ENCODE results near the gene SPRED1. TPM values are rescaled to one million over a fixed set of nuclear protein-coding genes. Genes with fewer than 3 reads are reported as not detected.
"Not testable (repeated sequence)": the region's sequence is repeated elsewhere in the genome, so short reads cannot be mapped to it uniquely, and the experiment has no call there.

SPRED1 gene
- total RNA-seq, 4 donors from 2014 or later = 22.0 to 74.8 (median 35.9) TPM

DNA sequence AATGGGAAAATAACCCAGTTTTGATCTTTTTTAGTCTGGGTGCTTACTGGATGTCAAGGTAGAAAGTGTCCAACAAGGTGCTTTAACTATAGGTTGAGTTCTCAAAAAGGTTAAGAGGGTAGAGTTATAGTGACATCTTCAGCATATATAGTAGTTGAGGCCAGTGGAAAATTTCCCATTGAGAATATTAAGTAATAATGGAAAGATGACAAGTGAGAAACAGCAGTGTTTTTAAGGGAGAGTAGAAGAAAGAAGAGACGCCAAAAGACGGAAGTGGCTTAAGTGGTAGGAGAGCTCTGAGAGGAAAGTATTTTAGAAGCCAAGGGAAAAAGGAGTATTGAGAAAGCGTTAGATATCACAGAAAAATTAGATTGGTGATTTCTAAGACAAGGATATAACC is 10.6 kb downstream of the SPRED1 start:
- TF ChIP-seq, protein P1, sequence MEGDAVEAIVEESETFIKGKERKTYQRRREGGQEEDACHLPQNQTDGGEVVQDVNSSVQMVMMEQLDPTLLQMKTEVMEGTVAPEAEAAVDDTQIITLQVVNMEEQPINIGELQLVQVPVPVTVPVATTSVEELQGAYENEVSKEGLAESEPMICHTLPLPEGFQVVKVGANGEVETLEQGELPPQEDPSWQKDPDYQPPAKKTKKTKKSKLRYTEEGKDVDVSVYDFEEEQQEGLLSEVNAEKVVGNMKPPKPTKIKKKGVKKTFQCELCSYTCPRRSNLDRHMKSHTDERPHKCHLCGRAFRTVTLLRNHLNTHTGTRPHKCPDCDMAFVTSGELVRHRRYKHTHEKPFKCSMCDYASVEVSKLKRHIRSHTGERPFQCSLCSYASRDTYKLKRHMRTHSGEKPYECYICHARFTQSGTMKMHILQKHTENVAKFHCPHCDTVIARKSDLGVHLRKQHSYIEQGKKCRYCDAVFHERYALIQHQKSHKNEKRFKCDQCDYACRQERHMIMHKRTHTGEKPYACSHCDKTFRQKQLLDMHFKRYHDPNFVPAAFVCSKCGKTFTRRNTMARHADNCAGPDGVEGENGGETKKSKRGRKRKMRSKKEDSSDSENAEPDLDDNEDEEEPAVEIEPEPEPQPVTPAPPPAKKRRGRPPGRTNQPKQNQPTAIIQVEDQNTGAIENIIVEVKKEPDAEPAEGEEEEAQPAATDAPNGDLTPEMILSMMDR (IDR thresholded peaks at IDR 0.05) = no peak
- ATAC-seq (ENCODE audit: low FRiP score) = no peak
- DNase-seq (ENCODE audit: low spot score) = no peak

DNA sequence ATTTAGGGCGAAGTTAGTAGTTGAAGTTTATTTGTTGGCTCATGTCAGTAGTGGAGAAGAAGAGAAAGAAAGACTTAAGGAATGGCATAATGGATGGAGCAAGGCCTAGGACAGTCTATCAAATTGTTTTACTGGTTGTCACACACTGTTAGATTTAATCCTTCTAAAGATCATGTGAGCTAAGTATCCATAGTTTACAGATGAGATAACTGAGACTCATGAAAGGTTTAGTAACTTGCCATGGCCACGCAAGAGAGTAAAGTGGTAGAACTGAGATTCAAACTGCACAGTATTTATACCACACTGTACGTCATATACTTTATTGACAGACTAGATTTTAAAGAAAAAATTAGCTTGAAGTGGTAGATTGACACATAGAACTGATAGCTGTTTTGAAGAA is 11.4 kb downstream of the SPRED1 start:
- TF ChIP-seq, protein P1 (IDR thresholded peaks at IDR 0.05) = no peak
- ATAC-seq (ENCODE audit: low FRiP score) (no peak), DNase-seq (ENCODE audit: low spot score) (no peak)

DNA sequence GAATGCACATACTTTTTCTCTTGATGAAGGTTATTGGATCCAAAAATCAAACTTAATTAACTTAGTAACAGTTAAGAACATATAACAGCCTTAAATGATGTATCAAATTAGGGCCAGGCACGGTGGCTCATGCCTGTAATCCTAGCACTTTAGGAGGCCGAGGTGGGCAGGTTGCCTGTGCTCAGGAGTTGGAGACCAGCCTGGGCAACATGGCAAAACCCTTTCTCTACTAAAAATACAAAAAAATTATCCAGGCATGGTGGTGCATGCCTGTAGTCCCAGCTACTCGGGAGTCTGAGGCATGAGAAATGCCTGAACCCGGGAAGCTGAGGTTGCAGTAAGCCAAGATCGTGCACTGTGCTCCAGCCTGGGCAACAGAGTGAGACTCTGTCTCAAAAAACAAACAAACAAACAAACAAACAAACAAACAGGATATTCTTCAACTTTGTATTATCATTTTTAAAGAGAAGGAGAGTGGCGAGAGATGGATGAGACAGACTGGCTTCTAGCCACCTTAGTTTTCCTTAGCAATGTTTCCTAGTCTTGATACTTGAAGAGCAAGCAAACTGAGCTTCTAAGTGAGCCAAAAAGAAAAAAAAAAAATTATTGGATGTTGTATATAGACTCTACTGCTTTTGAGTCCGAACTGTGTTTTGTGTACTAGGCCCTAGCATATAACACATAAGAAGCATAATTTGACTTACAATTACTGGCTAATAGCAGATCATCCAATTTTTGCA is 13.8 kb downstream of the SPRED1 start:
- no peak for DNase-seq (ENCODE audit: low spot score)
- ATAC-seq (ENCODE audit: low FRiP score) = no peak
- TF ChIP-seq, protein P1 (IDR thresholded peaks at IDR 0.05) = no peak

DNA sequence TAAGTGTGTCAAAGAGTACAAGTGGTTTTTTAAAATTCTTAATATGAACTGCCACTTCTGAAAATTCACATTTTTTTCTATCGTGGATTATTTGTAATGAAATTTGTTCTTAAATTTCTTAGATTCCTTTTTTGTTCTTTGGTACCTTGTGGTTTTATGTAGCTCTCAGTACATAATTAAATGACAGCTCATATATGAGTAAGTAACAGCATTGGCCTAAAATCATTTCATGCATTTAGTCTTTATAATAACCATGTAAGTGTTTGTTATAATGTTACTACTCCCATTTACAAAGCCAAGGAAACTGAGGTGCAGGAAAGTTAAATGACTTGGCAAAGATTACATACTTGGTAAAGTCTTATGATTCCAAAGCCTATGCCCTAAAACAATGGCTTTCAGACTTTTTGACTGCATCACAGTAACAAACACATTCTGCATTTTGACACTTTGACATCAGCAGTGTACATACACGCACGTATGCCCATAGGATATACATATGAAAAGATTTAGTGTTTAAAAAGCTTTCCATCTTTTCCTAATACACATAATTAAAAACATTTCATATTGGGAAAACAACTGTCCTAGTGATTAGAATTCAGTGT is 14.9 kb downstream of the SPRED1 start:
- ATAC-seq (ENCODE audit: low FRiP score) (no peak), DNase-seq (ENCODE audit: low spot score) (no peak)
- TF ChIP-seq, protein P1 (IDR thresholded peaks at IDR 0.05) = no peak

DNA sequence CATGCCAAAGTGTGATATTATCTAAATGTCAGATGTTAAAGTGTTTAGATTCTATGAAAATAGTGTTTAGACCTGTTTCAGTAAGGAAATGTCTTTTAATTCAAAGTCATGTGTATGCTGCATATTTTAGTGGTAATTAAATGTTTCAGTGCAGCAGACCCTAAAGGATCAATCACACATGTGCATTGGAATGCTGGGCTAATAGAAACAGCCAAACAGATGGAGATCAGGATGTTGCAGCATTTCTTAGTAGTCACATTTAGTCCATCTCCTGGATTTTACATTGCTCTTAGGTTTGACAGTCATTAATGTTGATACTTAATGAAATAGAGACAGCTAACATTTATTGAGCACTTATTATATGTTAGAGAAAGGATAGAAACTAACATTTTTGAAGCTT is 18.5 kb downstream of the SPRED1 start:
- ATAC-seq (ENCODE audit: low FRiP score) (no peak), DNase-seq (ENCODE audit: low spot score) (no peak)
- TF ChIP-seq, protein P1 (IDR thresholded peaks at IDR 0.05) = no peak

DNA sequence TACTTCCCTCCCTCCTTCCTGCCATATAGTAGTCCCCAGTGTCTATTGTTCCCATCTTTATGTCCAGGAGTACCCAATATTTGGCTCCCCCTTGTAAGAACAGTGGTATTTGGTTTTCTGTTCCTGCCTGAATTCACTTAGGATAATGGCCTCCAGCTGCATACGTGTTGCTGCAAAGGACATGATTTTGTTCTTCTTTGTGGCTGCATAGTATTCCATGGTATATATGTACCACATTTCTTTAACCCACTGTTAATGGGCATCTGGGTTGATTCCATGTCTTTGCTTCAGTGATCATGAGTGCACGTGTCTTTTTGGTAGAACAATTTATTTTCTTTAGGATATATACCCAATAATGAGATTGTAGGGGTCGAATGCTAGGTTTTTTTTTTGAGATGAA is 19.3 kb downstream of the SPRED1 start:
- no peak for ATAC-seq (ENCODE audit: low FRiP score)

DNA sequence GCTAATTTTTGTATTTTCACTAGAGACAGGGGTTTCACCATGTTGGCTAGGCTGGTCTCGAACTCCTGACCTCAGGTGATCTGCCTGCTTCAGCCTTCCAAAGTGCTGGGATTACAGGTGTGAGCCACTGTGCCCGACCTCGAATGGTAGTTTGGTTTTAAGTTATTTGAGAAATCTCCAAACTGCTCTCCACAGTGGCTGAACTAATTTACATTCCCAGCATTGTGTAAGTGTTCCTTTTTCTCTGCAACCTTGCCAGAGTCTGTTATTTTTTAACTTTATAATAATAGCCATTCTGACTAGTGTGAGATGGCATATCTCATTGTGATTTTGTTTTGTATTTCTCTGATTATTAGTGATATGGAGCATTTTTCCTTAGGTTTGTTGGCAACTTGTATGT is 19.8 kb downstream of the SPRED1 start:
- DNase-seq (ENCODE audit: low spot score); ATAC-seq (ENCODE audit: low FRiP score): not testable (repeated sequence)

More for the DNA sequence above, 19.3 kb downstream of the SPRED1 start:
- no peak for DNase-seq (ENCODE audit: low spot score)
- TF ChIP-seq, protein P1 (IDR thresholded peaks at IDR 0.05) = no peak
